Measurements from ENCODE around the gene OR10H1.
"Not testable (repeated sequence)": the region's sequence is repeated elsewhere in the genome, so short reads cannot be mapped to it uniquely, and the experiment has no call there.

Gene OR10H1

GRCh38 chr19:15815306-15815705, at the start of gene OR10H1:
OR10H1 (minus strand) TSS chr19:15815664; CDS start chr19:15808037, 7,627 bp downstream.
- DNase-seq = no peak

GRCh38 chr19:15864824-15865223, 49.4 kb upstream of the OR10H1 start:
- DNase-seq = peak; percentile 8

GRCh38 chr19:15863272-15863671, 47.8 kb upstream of the OR10H1 start:
- no peak for DNase-seq

GRCh38 chr19:15862444-15862843, 47.0 kb upstream of the OR10H1 start:
- DNase-seq = no peak

- DNase-seq = no peak
These were observed 45.1 kb upstream of the OR10H1 start for GRCh38 chr19:15860522-15860921.

- no peak for DNase-seq
These were observed 43.7 kb upstream of the OR10H1 start for GRCh38 chr19:15859187-15859586.

- DNase-seq = no peak
These were observed 34.9 kb upstream of the OR10H1 start for GRCh38 chr19:15850385-15850784.

GRCh38 chr19:15846923-15847322, 31.5 kb upstream of the OR10H1 start:
- no peak for DNase-seq

GRCh38 chr19:15843894-15844222, 28.4 kb upstream of the OR10H1 start:
- DNase-seq = peak; percentile 78

- DNase-seq = peak; percentile 78
These were observed 27.9 kb upstream of the OR10H1 start for GRCh38 chr19:15843203-15843893.

- peak; percentile 7 for DNase-seq
These were observed 26.6 kb upstream of the OR10H1 start for GRCh38 chr19:15841875-15842569.

- no peak for DNase-seq
These were observed 25.4 kb upstream of the OR10H1 start for GRCh38 chr19:15840833-15841232.

- DNase-seq = peak; percentile 13
These were observed 24.4 kb upstream of the OR10H1 start for GRCh38 chr19:15839888-15840287.

GRCh38 chr19:15838351-15838750, 22.9 kb upstream of the OR10H1 start:
- peak; percentile 20 for DNase-seq

- peak; percentile 91 for DNase-seq
These were observed 21.8 kb upstream of the OR10H1 start for GRCh38 chr19:15837221-15837731.

- DNase-seq = peak; percentile 98
These were observed 21.1 kb upstream of the OR10H1 start for GRCh38 chr19:15836330-15837220.

- DNase-seq = peak; percentile 67
These were observed 20.3 kb upstream of the OR10H1 start for GRCh38 chr19:15835565-15836329.

- DNase-seq = not testable (repeated sequence)
These were observed 18.8 kb upstream of the OR10H1 start for GRCh38 chr19:15834232-15834631.

GRCh38 chr19:15831626-15832025, 16.2 kb upstream of the OR10H1 start:
- no peak for DNase-seq

GRCh38 chr19:15829786-15830185, 14.3 kb upstream of the OR10H1 start:
- no peak for DNase-seq

GRCh38 chr19:15829306-15829698, 13.8 kb upstream of the OR10H1 start:
- DNase-seq = no peak

GRCh38 chr19:15828611-15829305, 13.3 kb upstream of the OR10H1 start:
- peak; percentile 74 for DNase-seq

All from OCI-M1 (cell line).